GM18498 (cell line): ENCODE measurements around the gene MUC6.

ENCODE experiments used
- ATAC-seq: cut with Tn5 transposase; IDR thresholded peaks from one replicate; pipeline ENCODE4 v1.9.1; 2021; ENCODE audit warnings: mild to moderate bottlenecking, moderate library complexity; ENCODE audit not compliant: unreplicated experiment

The MUC6 gene

GRCh38 chr11:1072116-1072820, 35.8 kb upstream of the MUC6 start:
- ATAC-seq: no peak

GRCh38 chr11:1071571-1072115, 35.1 kb upstream of the MUC6 start:
- ATAC-seq: no peak

GRCh38 chr11:1070594-1071462, 34.3 kb upstream of the MUC6 start:
- no peak for ATAC-seq

- ATAC-seq: no peak
These were observed 33.2 kb upstream of the MUC6 start for GRCh38 chr11:1069740-1070139.

- no peak for ATAC-seq
These were observed 31.4 kb upstream of the MUC6 start for GRCh38 chr11:1067812-1068496.

GRCh38 chr11:1064167-1064566, 27.6 kb upstream of the MUC6 start:
- no peak for ATAC-seq

GRCh38 chr11:1062075-1062820, 25.7 kb upstream of the MUC6 start:
- ATAC-seq: no peak

- ATAC-seq: no peak
These were observed 24.5 kb upstream of the MUC6 start for GRCh38 chr11:1060852-1061616.

- no peak for ATAC-seq
These were observed 23.9 kb upstream of the MUC6 start for GRCh38 chr11:1060410-1060809.

- ATAC-seq: no peak
These were observed 23.2 kb upstream of the MUC6 start for GRCh38 chr11:1059759-1060158.

- ATAC-seq: no peak
These were observed 21.3 kb upstream of the MUC6 start for GRCh38 chr11:1057806-1058205.

GRCh38 chr11:1055990-1056771, 19.7 kb upstream of the MUC6 start:
- no peak for ATAC-seq

- no peak for ATAC-seq
These were observed 18.7 kb upstream of the MUC6 start for GRCh38 chr11:1055109-1055703.

- ATAC-seq: no peak
These were observed 17.9 kb upstream of the MUC6 start for GRCh38 chr11:1054143-1055108.

GRCh38 chr11:1053121-1053901, 16.8 kb upstream of the MUC6 start:
- ATAC-seq: no peak

- ATAC-seq: no peak
These were observed 15.9 kb upstream of the MUC6 start for GRCh38 chr11:1052133-1053011.
